OCI-LY3 (cell line): Measurements from ENCODE around the gene SIVA1.

ENCODE experiments used
- H2AFZ ChIP-seq: fragments of 200-600, 300-600 bp; shearing (Covaris generic); 2 replicates; pipeline ENCODE4 v1.6.0; 2014; ENCODE audit warnings: antibody characterized with exemption, low read depth, low read length
- H3K27ac ChIP-seq: fragments of 200-600, 300-600 bp; sonication (generic); 2 replicates; pipeline ENCODE4 v1.5.1; 2014; ENCODE audit warnings: mild to moderate bottlenecking, low read length, moderate library complexity, mixed read lengths
- H3K27me3 ChIP-seq: fragments of 200-600, 300-600 bp; sonication (generic); 2 replicates; pipeline ENCODE4 v1.6.1; 2014; ENCODE audit warnings: low read depth, low read length, mixed read lengths
- H3K36me3 ChIP-seq: fragments of 200-600, 300-600 bp; sonication (generic); replicated peaks from 2 replicates; pipeline ENCODE3; 2014; ENCODE audit warnings: low read depth, low read length, mixed read lengths
- H3K4me1 ChIP-seq: fragments of 300-600, 200-600 bp; sonication (generic); 2 replicates; pipeline ENCODE4 v1.6.1; 2014; ENCODE audit warnings: low read length, mixed read lengths
- H3K4me2 ChIP-seq: fragments of 200-600, 300-600 bp; sonication (generic); 2 replicates; pipeline ENCODE4 v1.6.1; 2014; ENCODE audit warnings: low read length, mixed read lengths
- H3K4me3 ChIP-seq: fragments of 300-600, 200-600 bp; sonication (generic); 2 replicates; pipeline ENCODE4 v1.5.1; 2014; ENCODE audit warnings: antibody characterized with exemption, mild to moderate bottlenecking, low read length, moderate library complexity
- H3K79me2 ChIP-seq: fragments of 300-600, 200-600 bp; shearing (Covaris generic); 2 replicates; pipeline ENCODE4 v1.6.1; 2014; ENCODE audit warnings: mild to moderate bottlenecking, low read length, mixed read lengths
- H3K9ac ChIP-seq: fragments of 300-600, 200-600 bp; shearing (Covaris generic); 2 replicates; pipeline ENCODE4 v1.6.0; 2014; ENCODE audit warnings: mild to moderate bottlenecking, low read length, moderate library complexity
- H3K9me3 ChIP-seq: fragments of 200-600, 300-600 bp; shearing (Covaris generic); 2 replicates; pipeline ENCODE4 v1.6.1; 2014; ENCODE audit warnings: low read length, mixed read lengths; ENCODE audit not compliant: insufficient read depth
- H4K20me1 ChIP-seq: fragments of 200-600, 300-600 bp; sonication (generic); 2 replicates; pipeline ENCODE4 v1.6.1; 2016; ENCODE audit warnings: low read length, mixed read lengths; ENCODE audit not compliant: insufficient read depth
- EZH2phosphoT487 ChIP-seq: fragments of 200-600 bp; shearing (Covaris generic); IDR thresholded peaks from 2 replicates; pipeline ENCODE4 v1.6.1; 2018; ENCODE audit warnings: antibody characterized with exemption, mixed run types, low read depth
- TF ChIP-seq, protein P1 (sequence below): fragments of 200-600, 300-600 bp; sonication (generic); IDR thresholded peaks from 2 replicates; pipeline ENCODE4 v1.5.1; 2014; ENCODE audit warnings: antibody characterized with exemption, low read length, low read depth

Gene SIVA1

GRCh38 chr14:104753528-104754212, 723 bp downstream of the SIVA1 start:
- TF ChIP-seq EZH2phosphoT487 = no peak
- TF ChIP-seq, protein P1, sequence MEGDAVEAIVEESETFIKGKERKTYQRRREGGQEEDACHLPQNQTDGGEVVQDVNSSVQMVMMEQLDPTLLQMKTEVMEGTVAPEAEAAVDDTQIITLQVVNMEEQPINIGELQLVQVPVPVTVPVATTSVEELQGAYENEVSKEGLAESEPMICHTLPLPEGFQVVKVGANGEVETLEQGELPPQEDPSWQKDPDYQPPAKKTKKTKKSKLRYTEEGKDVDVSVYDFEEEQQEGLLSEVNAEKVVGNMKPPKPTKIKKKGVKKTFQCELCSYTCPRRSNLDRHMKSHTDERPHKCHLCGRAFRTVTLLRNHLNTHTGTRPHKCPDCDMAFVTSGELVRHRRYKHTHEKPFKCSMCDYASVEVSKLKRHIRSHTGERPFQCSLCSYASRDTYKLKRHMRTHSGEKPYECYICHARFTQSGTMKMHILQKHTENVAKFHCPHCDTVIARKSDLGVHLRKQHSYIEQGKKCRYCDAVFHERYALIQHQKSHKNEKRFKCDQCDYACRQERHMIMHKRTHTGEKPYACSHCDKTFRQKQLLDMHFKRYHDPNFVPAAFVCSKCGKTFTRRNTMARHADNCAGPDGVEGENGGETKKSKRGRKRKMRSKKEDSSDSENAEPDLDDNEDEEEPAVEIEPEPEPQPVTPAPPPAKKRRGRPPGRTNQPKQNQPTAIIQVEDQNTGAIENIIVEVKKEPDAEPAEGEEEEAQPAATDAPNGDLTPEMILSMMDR = no peak
- Histone ChIP-seq H3K36me3 (peaks cover 12% of the 10 kb centered on the region), H3K4me1 (peaks cover 19% of the 10 kb centered on the region), H3K27ac (peak overlapping the region; percentile 29), H3K9ac (peak overlapping the region; percentile 78), H4K20me1 (no peaks in the 10 kb centered on the region; the same call in 1 of the 2 replicates), H3K4me2 (peak overlapping the region; percentile 95), H3K27me3 (no peaks in the 10 kb centered on the region), H2AFZ (no peak overlapping the region), H3K79me2 (peaks cover 45% of the 10 kb centered on the region), H3K4me3 (peak overlapping the region; percentile 88), H3K9me3 (no peaks in the 10 kb centered on the region)

GRCh38 chr14:104754213-104754851, 1.4 kb downstream of the SIVA1 start:
- TF ChIP-seq EZH2phosphoT487 = no peak
- TF ChIP-seq, protein P1 = no peak
- Histone ChIP-seq H3K4me1 (peaks cover 19% of the 10 kb centered on the region), H4K20me1 (no peaks in the 10 kb centered on the region; the same call in 1 of the 2 replicates), H3K9me3 (no peaks in the 10 kb centered on the region), H3K4me3 (peak overlapping the region; percentile 88), H3K27ac (no peak overlapping the region), H3K4me2 (peak overlapping the region; percentile 95), H3K79me2 (peaks cover 45% of the 10 kb centered on the region), H3K36me3 (peaks cover 19% of the 10 kb centered on the region), H3K9ac (peak overlapping the region; percentile 78), H2AFZ (no peak overlapping the region), H3K27me3 (no peaks in the 10 kb centered on the region)

- no peak overlapping the region for H2AFZ ChIP-seq
- no peak overlapping the region for H3K4me3 ChIP-seq
- no peak overlapping the region for H3K9ac ChIP-seq
- H3K9me3 ChIP-seq = no peaks in the 10 kb centered on the region
- H3K27me3 ChIP-seq = no peaks in the 10 kb centered on the region
- peaks cover 23% of the 10 kb centered on the region for H3K36me3 ChIP-seq
- peaks cover 45% of the 10 kb centered on the region for H3K79me2 ChIP-seq
- peaks cover 19% of the 10 kb centered on the region for H3K4me1 ChIP-seq
- H3K4me2 ChIP-seq = no peak overlapping the region
- TF ChIP-seq, protein P1 = no peak
- no peak for TF ChIP-seq EZH2phosphoT487
- H3K27ac ChIP-seq = no peak overlapping the region
- H4K20me1 ChIP-seq = no peaks in the 10 kb centered on the region; the same call in 1 of the 2 replicates
These were observed 2.7 kb downstream of the SIVA1 start for GRCh38 chr14:104755621-104756020.

DNA sequence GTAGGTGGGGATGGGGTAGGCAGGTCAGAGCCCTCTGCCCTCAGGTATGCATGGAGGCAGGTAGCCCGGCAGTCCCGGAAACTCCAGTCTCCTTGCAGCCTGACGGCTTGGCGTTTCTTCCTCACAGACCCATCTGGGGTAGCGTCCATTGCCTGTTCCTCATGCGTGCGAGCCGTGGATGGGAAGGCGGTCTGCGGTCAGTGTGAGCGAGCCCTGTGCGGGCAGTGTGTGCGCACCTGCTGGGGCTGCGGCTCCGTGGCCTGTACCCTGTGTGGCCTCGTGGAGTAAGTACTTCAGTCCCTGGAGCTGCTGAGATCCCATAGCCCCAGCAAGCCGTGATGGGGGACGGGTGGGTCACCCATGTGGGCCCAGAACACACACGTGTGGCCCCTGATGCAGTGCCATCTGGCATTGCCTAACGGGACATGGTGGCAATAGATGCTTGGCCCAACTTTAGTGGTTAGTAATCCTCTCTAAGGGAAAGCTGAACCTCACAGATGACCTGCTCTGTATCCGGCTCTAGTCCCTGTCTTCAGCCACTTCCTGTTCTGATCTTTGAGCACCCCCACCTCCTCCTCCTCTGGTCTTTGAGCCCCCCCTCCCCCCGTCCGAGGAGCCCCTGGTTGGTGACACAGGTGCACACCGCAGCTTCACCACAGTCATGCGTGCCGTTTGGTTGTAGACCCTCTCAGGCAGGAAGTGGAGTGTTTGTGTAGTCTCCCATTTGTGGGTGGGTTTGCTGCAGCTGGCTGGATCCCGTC, 3.7 kb downstream of the SIVA1 start:
- peaks cover 19% of the 10 kb centered on the region for H3K4me1 ChIP-seq
- no peak overlapping the region for H3K9ac ChIP-seq
- no peak overlapping the region for H3K4me3 ChIP-seq
- H3K79me2 ChIP-seq = peaks cover 45% of the 10 kb centered on the region
- no peak overlapping the region for H3K27ac ChIP-seq
- no peak for TF ChIP-seq EZH2phosphoT487
- TF ChIP-seq, protein P1 = no peak
- no peaks in the 10 kb centered on the region; the same call in 1 of the 2 replicates for H4K20me1 ChIP-seq
- H3K4me2 ChIP-seq = no peak overlapping the region
- peaks cover 32% of the 10 kb centered on the region for H3K36me3 ChIP-seq
- no peak overlapping the region for H2AFZ ChIP-seq
- no peaks in the 10 kb centered on the region for H3K9me3 ChIP-seq
- H3K27me3 ChIP-seq = no peaks in the 10 kb centered on the region
